ENCODE measurements around the gene FLCN.

DNA sequence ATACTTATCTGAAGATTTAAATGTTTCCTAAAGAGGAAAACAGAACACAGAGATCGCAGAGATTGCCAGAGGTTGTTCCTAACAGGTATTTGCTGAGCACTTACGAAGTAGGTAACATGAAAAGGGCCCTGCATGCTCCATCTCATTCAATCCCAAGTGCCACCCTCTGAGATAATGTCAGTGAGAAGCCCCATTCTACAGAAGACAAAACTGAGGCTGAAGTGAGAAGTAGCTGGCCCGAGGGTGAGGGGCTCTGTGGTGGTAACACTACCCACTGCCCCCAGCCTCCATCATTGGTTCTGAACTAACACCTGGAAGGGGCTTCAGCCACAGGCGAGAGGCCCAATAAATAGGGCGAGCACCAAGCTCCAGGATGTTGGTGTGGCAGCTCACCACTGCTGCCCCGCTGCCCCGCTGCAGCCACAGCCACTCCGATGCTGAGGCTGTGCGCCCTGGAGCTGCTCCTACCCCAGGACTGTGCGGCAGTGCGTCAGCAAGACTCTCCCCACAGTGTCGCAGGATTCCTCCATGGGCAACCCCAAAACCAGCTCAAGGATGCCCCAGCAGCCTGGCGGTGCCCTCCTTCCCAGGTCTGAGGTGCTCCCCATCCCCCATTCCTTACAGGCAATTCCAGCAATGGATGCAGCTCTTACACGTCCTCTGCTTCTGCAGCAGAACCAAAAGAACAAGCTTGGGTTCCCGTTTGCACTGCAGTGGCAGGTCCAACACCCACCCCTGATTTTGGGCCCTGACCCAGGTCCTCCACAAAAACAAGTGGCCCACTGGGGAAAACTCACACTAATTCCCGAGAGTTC lies 10.3 kb downstream of the FLCN start:
- TF ChIP-seq POLR2A (IDR thresholded peaks at IDR 0.05; ENCODE audit: low read depth, low read length) (no peak), POLR2AphosphoS5 (IDR thresholded peaks at IDR 0.05; ENCODE audit: insufficient read depth, low read depth, low read length) (no peak), GATA2 (IDR thresholded peaks at IDR 0.05; ENCODE audit: insufficient read depth, insufficient read length, low read depth, low read length) (no peak), FOS (IDR thresholded peaks at IDR 0.05; ENCODE audit: borderline replicate concordance, insufficient read depth, low read length) (no peak), EZH2 (IDR thresholded peaks at IDR 0.05; ENCODE audit: borderline replicate concordance, low read depth, low read length, severe bottlenecking) (no peak), JUN (IDR thresholded peaks at IDR 0.05; ENCODE audit: borderline replicate concordance, insufficient read depth, insufficient read length, low read depth) (no peak), MYC (IDR thresholded peaks at IDR 0.05; ENCODE audit: low read depth, low read length) (no peak)
- TF ChIP-seq, protein P1, sequence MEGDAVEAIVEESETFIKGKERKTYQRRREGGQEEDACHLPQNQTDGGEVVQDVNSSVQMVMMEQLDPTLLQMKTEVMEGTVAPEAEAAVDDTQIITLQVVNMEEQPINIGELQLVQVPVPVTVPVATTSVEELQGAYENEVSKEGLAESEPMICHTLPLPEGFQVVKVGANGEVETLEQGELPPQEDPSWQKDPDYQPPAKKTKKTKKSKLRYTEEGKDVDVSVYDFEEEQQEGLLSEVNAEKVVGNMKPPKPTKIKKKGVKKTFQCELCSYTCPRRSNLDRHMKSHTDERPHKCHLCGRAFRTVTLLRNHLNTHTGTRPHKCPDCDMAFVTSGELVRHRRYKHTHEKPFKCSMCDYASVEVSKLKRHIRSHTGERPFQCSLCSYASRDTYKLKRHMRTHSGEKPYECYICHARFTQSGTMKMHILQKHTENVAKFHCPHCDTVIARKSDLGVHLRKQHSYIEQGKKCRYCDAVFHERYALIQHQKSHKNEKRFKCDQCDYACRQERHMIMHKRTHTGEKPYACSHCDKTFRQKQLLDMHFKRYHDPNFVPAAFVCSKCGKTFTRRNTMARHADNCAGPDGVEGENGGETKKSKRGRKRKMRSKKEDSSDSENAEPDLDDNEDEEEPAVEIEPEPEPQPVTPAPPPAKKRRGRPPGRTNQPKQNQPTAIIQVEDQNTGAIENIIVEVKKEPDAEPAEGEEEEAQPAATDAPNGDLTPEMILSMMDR (IDR thresholded peaks at IDR 0.05; ENCODE audit: extremely low read depth in 1 of 2, insufficient read depth in 1 of 2, low read depth in 1 of 2, low read length in 2 of 2): no peak
- TF ChIP-seq, protein P2, sequence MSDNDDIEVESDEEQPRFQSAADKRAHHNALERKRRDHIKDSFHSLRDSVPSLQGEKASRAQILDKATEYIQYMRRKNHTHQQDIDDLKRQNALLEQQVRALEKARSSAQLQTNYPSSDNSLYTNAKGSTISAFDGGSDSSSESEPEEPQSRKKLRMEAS (IDR thresholded peaks at IDR 0.05; ENCODE audit: insufficient read depth, insufficient read length): no peak
